K562 (cell line): ENCODE measurements around the gene TEX52. TPM values are rescaled to one million over a fixed set of nuclear protein-coding genes. Genes with fewer than 3 reads are reported as not detected.

ENCODE experiments used
- ATAC-seq: fragments of 200-7000 bp; cut with Tn5 transposase; 3 replicates; pipeline ENCODE4 v1.9.1; 2020; ENCODE audit warnings: moderate library complexity
- BruUV-seq: library from RNA; stranded (reverse); fragments of 400-500 nt; replicated peaks from 2 replicates; lab custom pipeline; 2021; lab: Mats Ljungman, UMichigan
- CTCF ChIA-PET: fragments of 300-600 bp; formaldehyde crosslinking; extraction: SDS; loops from one replicate; lab custom pipeline; 2021; ENCODE audit warnings: low intra/inter-chr PET ratio; lab: Yijun Ruan, JAX
- POLR2A ChIA-PET: fragments of 300-600, 350-650 bp; sonication (Branson Sonifier 250); formaldehyde crosslinking; extraction: SDS; loops from one replicate; lab custom pipeline; 2021; ENCODE audit warnings: antibody characterized with exemption, inconsistent platforms; lab: Yijun Ruan, JAX
- DNase-seq, 4 experiments: peaks; one replicate each; pipeline versions ENCODE4 v3.0.0 to v3.0.0-alpha.2; 2011 to 2018; ENCODE audit warnings: low spot score in 3 of 4, mixed read lengths in 3 of 4; ENCODE audit errors: extremely low read depth in 1 of 4
- FAIRE-seq: peaks from 2 replicates; lab custom pipeline; 2011; peaks lifted over from hg19 to GRCh38; lab: Jason Lieb, UNC
- H2AFZ ChIP-seq: 2 replicates; pipeline ENCODE4 v1.6.0; 2011; ENCODE audit warnings: low read depth, low read length, control low read depth, inconsistent platforms
- H3K27ac ChIP-seq: fragments of 200-600 bp; 3 replicates; pipeline ENCODE4 v1.8.0; 2011; ENCODE audit warnings: low read depth, mild to moderate bottlenecking, control low read depth, inconsistent platforms, low read length, moderate library complexity, mixed read lengths; ENCODE audit errors: extremely low read depth
- H3K27me3 ChIP-seq, 2 experiments: fragments of 300-600 bp in 1 of 2; 2 replicates in 1 of 2; 3 replicates in 1 of 2; pipeline versions ENCODE4 v1.6.0 to v1.8.0; 2011; ENCODE audit warnings: inconsistent platforms in 2 of 2, low read length in 2 of 2, mild to moderate bottlenecking in 1 of 2, mixed read lengths in 1 of 2, moderate library complexity in 1 of 2; ENCODE audit not compliant: control insufficient read depth in 2 of 2, insufficient read depth in 2 of 2
- H3K36me3 ChIP-seq: fragments of 300-600 bp; 3 replicates; pipeline ENCODE4 v1.8.0; 2011; ENCODE audit warnings: mild to moderate bottlenecking, low read length, inconsistent platforms; ENCODE audit not compliant: control insufficient read depth, insufficient read depth
- H3K4me1 ChIP-seq, 2 experiments: fragments of 200-600 bp in 1 of 2; replicated peaks in 1 of 2; 2 replicates in 1 of 2; 3 replicates in 1 of 2; pipeline versions ENCODE4 v1.5.1 to v1.8.0; 2011; ENCODE audit warnings: inconsistent platforms in 2 of 2, low read length in 2 of 2, mild to moderate bottlenecking in 1 of 2, mixed read lengths in 1 of 2, moderate library complexity in 1 of 2; ENCODE audit not compliant: control insufficient read depth in 2 of 2, insufficient read depth in 2 of 2
- H3K4me2 ChIP-seq: 2 replicates; pipeline ENCODE4 v1.6.1; 2011; ENCODE audit warnings: low read length, control low read depth, inconsistent platforms, mixed read lengths; ENCODE audit not compliant: insufficient read depth
- H3K4me3 ChIP-seq: fragments of 200-600 bp; sonication (generic), shearing (Covaris generic); 2 replicates; pipeline ENCODE4 v1.5.1; 2016; ENCODE audit warnings: control low read depth, inconsistent platforms
- H3K79me2 ChIP-seq: fragments of 200-600 bp; 3 replicates; pipeline ENCODE4 v1.8.0; 2011; ENCODE audit warnings: low read length, inconsistent platforms; ENCODE audit not compliant: control insufficient read depth, insufficient read depth
- H3K9ac ChIP-seq, 2 experiments: 2 replicates each; pipeline versions ENCODE4 v1.6.0 to v1.6.1; 2011; ENCODE audit warnings: low read depth in 2 of 2, low read length in 2 of 2, control low read depth in 1 of 2, inconsistent platforms in 1 of 2, mild to moderate bottlenecking in 1 of 2, mixed read lengths in 1 of 2; ENCODE audit not compliant: insufficient read depth in 1 of 2
- H3K9me1 ChIP-seq: one replicate; pipeline ENCODE4 v1.6.0; 2011; ENCODE audit warnings: inconsistent platforms, mild to moderate bottlenecking, low read length, moderate library complexity; ENCODE audit not compliant: control insufficient read depth, insufficient read depth
- H3K9me3 ChIP-seq: replicated peaks from 2 replicates; pipeline ENCODE4 v1.5.1; 2011; ENCODE audit warnings: low read depth, low read length, inconsistent platforms; ENCODE audit not compliant: control insufficient read depth, insufficient read depth
- H4K20me1 ChIP-seq: replicated peaks from 2 replicates; pipeline ENCODE4 v1.6.1; 2011; ENCODE audit warnings: low read length, inconsistent platforms, mixed read lengths; ENCODE audit not compliant: control insufficient read depth, insufficient read depth
- CSDE1 ChIP-seq, 2 experiments: fragments of 450-650 bp; IDR thresholded peaks; 2 replicates each; pipeline ENCODE4 v1.6.1; 2016; ENCODE audit warnings: mild to moderate bottlenecking in 1 of 2
- DIDO1 ChIP-seq: fragments of 450-650 bp; IDR thresholded peaks from 2 replicates; pipeline ENCODE4 v1.6.1; 2016; ENCODE audit warnings: low read depth, missing biosample characterization, missing genetic modification characterization
- ERF ChIP-seq: fragments of 450-650 bp; formaldehyde crosslinking; IDR thresholded peaks from 2 replicates; pipeline ENCODE4 v1.4.0; 2020; ENCODE audit warnings: mild to moderate bottlenecking, mixed read lengths
- MCM3 ChIP-seq: fragments of 450-650 bp; IDR thresholded peaks from 2 replicates; pipeline ENCODE4 v1.6.1; 2016
- PML ChIP-seq: IDR thresholded peaks from 2 replicates; pipeline ENCODE4 v1.6.1; 2012; ENCODE audit warnings: low read length, inconsistent platforms
- SMARCE1 ChIP-seq: fragments of 450-650 bp; IDR thresholded peaks from 2 replicates; pipeline ENCODE4 v1.7.1; 2016; ENCODE audit warnings: mild to moderate bottlenecking
- ZFP36 ChIP-seq: fragments of 150-350 bp; IDR thresholded peaks from 2 replicates; pipeline ENCODE4 v1.6.1; 2018; ENCODE audit warnings: low read length, low read depth; ENCODE audit not compliant: partially characterized antibody
- ZNF277 ChIP-seq: fragments of 250-450 bp; sonication (Bioruptor Pico); IDR thresholded peaks from 2 replicates; pipeline ENCODE4 v1.8.0; 2022; ENCODE audit warnings: inconsistent platforms, mild to moderate bottlenecking, moderate library complexity, borderline replicate concordance
- ZNF280B ChIP-seq: fragments of 250-450 bp; sonication (Bioruptor Pico); IDR thresholded peaks from 2 replicates; pipeline ENCODE4 v1.5.1; 2021; ENCODE audit warnings: mild to moderate bottlenecking
- ZNF3 ChIP-seq: fragments of 250-450 bp; sonication (Bioruptor Pico); IDR thresholded peaks from 2 replicates; pipeline ENCODE4 v1.5.0; 2021; ENCODE audit warnings: mild to moderate bottlenecking, moderate library complexity
- WGBS: fragments of 100-300 bp; shearing (Covaris generic); methylation state at CpG from one replicate; pipeline ENCODE4 v1.1.6; 2016; ENCODE audit warnings: low coverage, mixed read lengths; ENCODE audit not compliant: insufficient coverage; ENCODE audit errors: missing lambda C conversion rate; 5-methylcytosine and 5-hydroxymethylcytosine counted together
- in situ Hi-C: fragments of 300-500 bp; cut with MboI; formaldehyde crosslinking; loops from 4 replicates; pipeline ENCODE4 v1.15.0; 2018; ENCODE audit warnings: inconsistent platforms, mixed read lengths
- intact Hi-C: fragments of 100-400 bp; cut with micrococcal nuclease; formaldehyde crosslinking; loops from 2 replicates; pipeline ENCODE4 v1.14.2; 2022
- polyA plus RNA-seq, 8 experiments: library from polyadenylated mRNA; depleted of rRNA in 4 of 8; stranded (reverse) in 5 of 8; unstranded in 3 of 8; fragments of >200 nt; fragmentation: Nextera tagmentation in 2 of 8; fragmentation: Illumina TruSeq in 1 of 8; extraction: Ambion mirVana in 2 of 8; extraction: Trizol in 1 of 8; gene quantifications; 2 replicates each; pipeline versions ENCODE4 v1.2.1 to v1.2.3, GENCODE V29; 2011 to 2014; ENCODE audit warnings: inconsistent platforms in 1 of 8, missing spikeins in 1 of 8
- total RNA-seq, 7 experiments: library from RNA; depleted of rRNA in 6 of 7; stranded (reverse); fragments of >200 nt in 6 of 7; fragmentation: Illumina TruSeq in 2 of 7; extraction: Trizol in 2 of 7; gene quantifications; 2 replicates each; pipeline versions ENCODE4 v1.2.1 to v1.2.3, GENCODE V29; 2011 to 2021; ENCODE audit warnings: low replicate concordance in 1 of 7

Gene TEX52
- total and polyA plus RNA-seq, 9 of the 15 experiments (the other 6 are each of a cell fraction or from before 2014, with no cell fraction given), result not detected

- intact Hi-C loops (no loop called here), in situ Hi-C loops (no loop called here)
- Histone ChIP-seq H3K4me2 (no peak overlapping the region), H3K27ac (no peak overlapping the region), H3K36me3 (peaks cover 63% of the 10 kb centered on the region; the same call in 2 of the 3 replicates), H4K20me1 (no peaks in the 10 kb centered on the region), H3K9me3 (no peaks in the 10 kb centered on the region), H3K9me1 (no peaks in the 10 kb centered on the region), H3K4me3 (no peak overlapping the region), H3K79me2 (no peaks in the 10 kb centered on the region), H3K9ac (no peak overlapping the region), H3K27me3 (no peaks in the 10 kb centered on the region), H3K4me1 (no peaks in the 10 kb centered on the region; a peak in 1 of 5 replicates), H2AFZ (no peak overlapping the region)
- FAIRE-seq, result no peak
- ATAC-seq, result no peak
- ChIA-PET POLR2A (interaction anchor here (0.7 kb wide), 1 partner anchor 9 kb away, joined by 4 read pairs; no protein-coding TSS in a partner anchor), CTCF (no interaction called here)
- WGBS, result 64% methylated on average over 2 of the region's 2 CpGs
- no TSS peak for BruUV-seq
- no peak for DNase-seq
- TF ChIP-seq ZNF3 (CRISPR knock-in tag), result no peak
- no peak for TF ChIP-seq PML
- TF ChIP-seq ZNF277 (CRISPR knock-in tag), result no peak
- no peak for TF ChIP-seq CSDE1 (IDR thresholded peaks at IDR 0.05)
- TF ChIP-seq SMARCE1, result no peak
- no peak for TF ChIP-seq ERF (CRISPR knock-in tag)
- no peak for TF ChIP-seq ZNF280B (CRISPR knock-in tag)
- TF ChIP-seq MCM3, result no peak
- TF ChIP-seq DIDO1 (tag), result no peak
- TF ChIP-seq ZFP36, result no peak
Observed at GRCh38 chr12:2805143-2805520, 51.7 kb downstream of the TEX52 start.
